CD4-positive, alpha-beta T cell (primary cell): ENCODE data around the gene PLXNA1. TPM values are rescaled to one million over a fixed set of nuclear protein-coding genes. Genes with fewer than 3 reads are reported as not detected.

Experiments used
- ATAC-seq: fragments of 200-7000 bp; cut with Tn5 transposase; one replicate; pipeline ENCODE4 v1.10.0; 2022; ENCODE audit warnings: mild to moderate bottlenecking; ENCODE audit not compliant: poor library complexity
- CTCF ChIA-PET: fragments of 350-600 bp; sonication (Branson Sonifier 250); formaldehyde crosslinking; loops from one replicate; lab custom pipeline; 2021; ENCODE audit warnings: antibody characterized with exemption, inconsistent platforms; lab: Charles Lee
- POLR2A ChIA-PET: fragments of 350-600 bp; sonication (Branson Sonifier 250); formaldehyde crosslinking; loops from one replicate; lab custom pipeline; 2021; ENCODE audit warnings: antibody characterized with exemption, inconsistent platforms; lab: Charles Lee
- DNase-seq, 14 experiments: peaks; one replicate each; pipeline ENCODE4 v3.0.0-alpha.2; 2013 to 2020; ENCODE audit warnings: mixed read lengths in 2 of 14
- H3K27ac ChIP-seq, 2 donors: one replicate each; pipeline versions ENCODE4 v1.5.1 to v1.7.0; 2013; ENCODE audit warnings: low read length in 2 of 2, low read depth in 1 of 2, mild to moderate bottlenecking in 1 of 2
- H3K27me3 ChIP-seq, 2 experiments: 1 replicate in 1 of 2; 2 replicates in 1 of 2; pipeline versions ENCODE4 v1.6.1 to v1.7.0; 2013; ENCODE audit warnings: low read length in 2 of 2, control low read depth in 1 of 2, mild to moderate bottlenecking in 1 of 2, moderate library complexity in 1 of 2; ENCODE audit not compliant: insufficient read depth in 2 of 2, control insufficient read depth in 1 of 2
- H3K36me3 ChIP-seq: one replicate; pipeline ENCODE4 v1.6.1; 2013; ENCODE audit warnings: low read length, control low read depth; ENCODE audit not compliant: insufficient read depth
- H3K4me1 ChIP-seq: one replicate; pipeline ENCODE4 v1.6.1; 2013; ENCODE audit warnings: low read length, control low read depth; ENCODE audit not compliant: insufficient read depth
- H3K4me3 ChIP-seq: one replicate; pipeline ENCODE4 v1.5.1; 2013; ENCODE audit warnings: mild to moderate bottlenecking, low read length, moderate library complexity
- H3K9me3 ChIP-seq, 2 experiments: 1 replicate in 1 of 2; 2 replicates in 1 of 2; pipeline versions ENCODE4 v1.6.1 to v1.7.0; 2013; ENCODE audit warnings: low read length in 2 of 2, mild to moderate bottlenecking in 2 of 2, control low read depth in 1 of 2, moderate library complexity in 1 of 2; ENCODE audit not compliant: control insufficient read depth in 1 of 2, insufficient read depth in 1 of 2
- H3K27ac Mint-ChIP-seq: one replicate; pipeline ENCODE4 v1.8.0; 2020; ENCODE audit warnings: mixed read lengths
- H3K27me3 Mint-ChIP-seq: one replicate; pipeline ENCODE4 v1.8.0; 2021; ENCODE audit warnings: mixed read lengths
- H3K36me3 Mint-ChIP-seq: one replicate; pipeline ENCODE4 v1.8.0; 2021; ENCODE audit warnings: low read depth, mixed read lengths
- H3K4me1 Mint-ChIP-seq: one replicate; pipeline ENCODE4 v1.8.0; 2021; ENCODE audit warnings: low read depth, mixed read lengths
- H3K4me3 Mint-ChIP-seq: one replicate; pipeline ENCODE4 v1.8.0; 2020; ENCODE audit warnings: mild to moderate bottlenecking, mixed read lengths
- H3K9me3 Mint-ChIP-seq: one replicate; pipeline ENCODE4 v1.8.0; 2020; ENCODE audit warnings: mixed read lengths
- CTCF ChIP-seq: fragments of 200-600 bp; IDR thresholded peaks from one replicate; pipeline ENCODE4 v1.8.0; 2022; ENCODE audit warnings: antibody characterized with exemption, mild to moderate bottlenecking
- intact Hi-C, 2 experiments: fragments of 100-400 bp; cut with DNase I in 1 of 2; cut with micrococcal nuclease in 1 of 2; formaldehyde crosslinking; loops; one replicate each; pipeline versions ENCODE4 v1.15.1 to v1.9.0; 2023 to 2025; cut with DNase I, micrococcal nuclease
- total RNA-seq, 174 experiments: library from RNA in 2 of 174; stranded (reverse) in 2 of 174; gene quantifications; one replicate each; pipeline ENCODE4 v1.2.3 and lab custom pipeline; 2021 to 2026

PLXNA1 gene
- total RNA-seq, 2 experiments from 2014 or later = 9.8 to 10.6 TPM

- Mint-ChIP-seq H3K36me3 (peaks cover 4% of the 10 kb centered on the region), H3K9me3 (no peaks in the 10 kb centered on the region), H3K27ac (no peak overlapping the region), H3K4me3 (no peak overlapping the region), H3K27me3 (no peaks in the 10 kb centered on the region), H3K4me1 (no peaks in the 10 kb centered on the region)
- no peaks in the 10 kb centered on the region for H3K9me3 ChIP-seq
- DNase-seq = no peak
- H3K4me1 ChIP-seq = no peaks in the 10 kb centered on the region
- no peak for TF ChIP-seq CTCF
- no peak overlapping the region for H3K27ac ChIP-seq
- intact Hi-C loops = no loop called here
- H3K27me3 ChIP-seq = no peaks in the 10 kb centered on the region
- ATAC-seq = no peak
- ChIA-PET CTCF (no interaction called here), POLR2A (no interaction called here)
- no peak overlapping the region for H3K4me3 ChIP-seq
- no peaks in the 10 kb centered on the region for H3K36me3 ChIP-seq
These were observed 22.9 kb upstream of the PLXNA1 start for GRCh38 chr3:126959921-126960603.

DNA sequence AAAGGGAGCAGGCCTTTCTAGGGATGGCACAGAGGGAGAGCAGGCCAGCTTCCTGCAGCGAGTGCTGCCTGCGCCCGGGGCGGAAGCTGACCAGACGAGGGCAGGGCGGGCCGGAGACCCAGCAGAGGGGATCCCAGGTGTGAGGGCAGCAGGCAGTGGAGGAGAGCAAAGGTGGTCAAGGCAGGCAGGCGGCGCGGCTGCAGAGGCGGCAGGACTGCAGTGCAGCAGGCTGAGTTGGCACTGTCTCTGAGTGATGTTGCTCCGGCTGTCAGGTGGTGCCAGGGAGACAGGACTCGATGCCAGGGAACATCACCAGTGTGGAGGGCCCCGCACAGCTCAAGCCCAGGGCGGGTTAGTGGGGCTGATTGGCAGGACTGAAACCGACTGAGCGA is 22.3 kb upstream of the PLXNA1 start:
- Mint-ChIP-seq H3K4me1 (no peaks in the 10 kb centered on the region), H3K9me3 (no peaks in the 10 kb centered on the region), H3K36me3 (peaks cover 4% of the 10 kb centered on the region), H3K27me3 (no peaks in the 10 kb centered on the region), H3K27ac (no peak overlapping the region), H3K4me3 (no peak overlapping the region)
- ChIA-PET CTCF (no interaction called here), POLR2A (no interaction called here)
- no peak overlapping the region for H3K4me3 ChIP-seq
- no peak for DNase-seq
- ATAC-seq = no peak
- no peak overlapping the region for H3K27ac ChIP-seq
- H3K27me3 ChIP-seq = no peaks in the 10 kb centered on the region
- no peak for TF ChIP-seq CTCF
- intact Hi-C loops = no loop called here
- H3K9me3 ChIP-seq = no peaks in the 10 kb centered on the region
- no peaks in the 10 kb centered on the region for H3K36me3 ChIP-seq
- no peaks in the 10 kb centered on the region for H3K4me1 ChIP-seq

DNA sequence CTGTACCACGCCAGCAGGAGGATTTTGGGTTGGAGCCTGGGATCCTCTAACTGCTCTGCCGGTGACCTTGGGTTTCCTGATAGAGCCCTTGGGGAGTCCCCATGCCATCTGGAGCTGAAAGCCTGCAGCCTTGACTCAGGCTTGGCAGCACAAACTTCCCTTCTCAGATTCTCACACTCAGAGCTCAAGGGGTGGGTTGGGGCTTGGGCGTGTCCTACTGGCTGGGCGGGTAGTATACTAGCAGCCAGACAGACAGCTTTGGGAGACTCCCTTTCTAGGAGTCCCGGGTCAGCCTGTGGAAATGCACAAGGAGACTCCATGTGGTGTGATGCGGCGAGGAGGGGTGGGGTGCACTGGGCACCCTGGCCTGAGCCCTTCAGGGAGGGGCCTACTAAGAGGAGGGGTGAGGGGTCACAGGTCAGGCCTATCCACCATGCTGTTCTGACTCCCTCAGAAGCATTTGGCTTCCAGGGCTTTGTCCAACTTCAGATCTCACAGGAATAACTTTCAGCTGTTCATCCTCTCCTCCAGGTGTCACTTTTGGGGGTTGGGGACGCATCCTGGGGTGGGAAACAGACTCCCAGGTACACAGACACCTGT is 21.6 kb upstream of the PLXNA1 start:
- no peaks in the 10 kb centered on the region for H3K36me3 ChIP-seq
- H3K4me3 ChIP-seq = no peak overlapping the region
- no peaks in the 10 kb centered on the region for H3K9me3 Mint-ChIP-seq
- ATAC-seq (no peak), DNase-seq (no peak)
- no peaks in the 10 kb centered on the region for H3K4me1 ChIP-seq
- POLR2A ChIA-PET = no interaction called here
- intact Hi-C loops = no loop called here
- TF ChIP-seq CTCF = no peak
- no peaks in the 10 kb centered on the region for H3K27me3 ChIP-seq
- peaks cover 2% of the 10 kb centered on the region for H3K36me3 Mint-ChIP-seq
- H3K4me1 Mint-ChIP-seq = no peaks in the 10 kb centered on the region
- H3K4me3 Mint-ChIP-seq = no peak overlapping the region
- H3K27ac ChIP-seq = no peak overlapping the region
- no peak overlapping the region for H3K27ac Mint-ChIP-seq
- no peaks in the 10 kb centered on the region for H3K27me3 Mint-ChIP-seq
- CTCF ChIA-PET = no interaction called here
- no peaks in the 10 kb centered on the region for H3K9me3 ChIP-seq
